Breast epithelium (tissue), 4 donors: ENCODE data around the gene SLC4A9. TPM values are rescaled to one million over a fixed set of nuclear protein-coding genes. Genes with fewer than 3 reads are reported as not detected.

Experiments
- DNase-seq, 2 donors: peaks; one replicate each; pipeline ENCODE4 v3.0.0-alpha.2; 2019; ENCODE audit warnings: low spot score in 2 of 2
- H3K27ac ChIP-seq, 2 donors: fragments of 200-600 bp; sonication (generic) in 1 of 2; one replicate each; pipeline ENCODE4 v1.5.1; 2016 to 2019; ENCODE audit warnings: mild to moderate bottlenecking in 1 of 2
- H3K27me3 ChIP-seq, 2 donors: fragments of 200-600 bp; sonication (generic) in 1 of 2; one replicate each; pipeline versions ENCODE4 v1.5.1 to v1.6.0; 2017 to 2019; ENCODE audit warnings: control low read depth in 1 of 2, mild to moderate bottlenecking in 1 of 2
- H3K36me3 ChIP-seq: fragments of 200-600 bp; one replicate; pipeline ENCODE4 v1.5.1; 2019
- H3K4me1 ChIP-seq, 2 donors: fragments of 200-600 bp; sonication (generic); one replicate each; pipeline ENCODE4 v1.5.1; 2016 to 2019; ENCODE audit warnings: control low read depth in 1 of 2
- H3K4me3 ChIP-seq, 3 donors: fragments of 200-600 bp; sonication (generic); 1 replicate in 2 of 3; 2 replicates in 1 of 3; pipeline ENCODE4 v1.5.1; 2016 to 2019; ENCODE audit warnings: mild to moderate bottlenecking in 3 of 3, moderate library complexity in 2 of 3
- H3K9me3 ChIP-seq, 2 donors: fragments of 200-600 bp; sonication (generic) in 1 of 2; one replicate each; pipeline ENCODE4 v1.5.1; 2016 to 2019; ENCODE audit warnings: control low read depth in 1 of 2
- POLR2A ChIP-seq: fragments of 450-650 bp; IDR thresholded peaks from one replicate; pipeline ENCODE4 v1.6.1; 2016; ENCODE audit warnings: antibody characterized with exemption, mild to moderate bottlenecking, moderate library complexity
- POLR2AphosphoS5 ChIP-seq, 3 donors: sonication (generic); formaldehyde crosslinking; IDR thresholded peaks; one replicate each; pipeline ENCODE4 v1.6.1; 2017; ENCODE audit warnings: antibody characterized with exemption in 3 of 3
- intact Hi-C: fragments of 100-400 bp; cut with DNase I; formaldehyde crosslinking; loops from one replicate; pipeline ENCODE4 v1.15.1; 2023; ENCODE audit warnings: low total_unique reads
- total RNA-seq, 3 donors: library from RNA; depleted of rRNA; stranded (reverse); fragments of >200 nt; gene quantifications; one replicate each; pipeline ENCODE4 v1.1.0, GENCODE V29; 2016
- TF ChIP-seq, protein P1 (sequence below), 3 donors: fragments of 450-650 bp; IDR thresholded peaks; one replicate each; pipeline ENCODE4 v1.5.1; 2016 to 2017; ENCODE audit warnings: antibody characterized with exemption in 3 of 3, mild to moderate bottlenecking in 3 of 3, moderate library complexity in 3 of 3

Gene SLC4A9
- total RNA-seq, 3 donors from 2014 or later = not detected

- H3K36me3 ChIP-seq = no peaks in the 10 kb centered on the region
- no peak overlapping the region for H3K4me3 ChIP-seq
- H3K27me3 ChIP-seq = no peaks in the 10 kb centered on the region
- TF ChIP-seq POLR2A (no peak), POLR2AphosphoS5 (IDR thresholded peaks at IDR 0.05) (no peak)
- TF ChIP-seq, protein P1, sequence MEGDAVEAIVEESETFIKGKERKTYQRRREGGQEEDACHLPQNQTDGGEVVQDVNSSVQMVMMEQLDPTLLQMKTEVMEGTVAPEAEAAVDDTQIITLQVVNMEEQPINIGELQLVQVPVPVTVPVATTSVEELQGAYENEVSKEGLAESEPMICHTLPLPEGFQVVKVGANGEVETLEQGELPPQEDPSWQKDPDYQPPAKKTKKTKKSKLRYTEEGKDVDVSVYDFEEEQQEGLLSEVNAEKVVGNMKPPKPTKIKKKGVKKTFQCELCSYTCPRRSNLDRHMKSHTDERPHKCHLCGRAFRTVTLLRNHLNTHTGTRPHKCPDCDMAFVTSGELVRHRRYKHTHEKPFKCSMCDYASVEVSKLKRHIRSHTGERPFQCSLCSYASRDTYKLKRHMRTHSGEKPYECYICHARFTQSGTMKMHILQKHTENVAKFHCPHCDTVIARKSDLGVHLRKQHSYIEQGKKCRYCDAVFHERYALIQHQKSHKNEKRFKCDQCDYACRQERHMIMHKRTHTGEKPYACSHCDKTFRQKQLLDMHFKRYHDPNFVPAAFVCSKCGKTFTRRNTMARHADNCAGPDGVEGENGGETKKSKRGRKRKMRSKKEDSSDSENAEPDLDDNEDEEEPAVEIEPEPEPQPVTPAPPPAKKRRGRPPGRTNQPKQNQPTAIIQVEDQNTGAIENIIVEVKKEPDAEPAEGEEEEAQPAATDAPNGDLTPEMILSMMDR (IDR thresholded peaks at IDR 0.05) = no peak
- peaks cover 0 to 7% of the 10 kb centered on the region in 2 donors for H3K4me1 ChIP-seq
- DNase-seq = no peak
- H3K9me3 ChIP-seq = no peaks in the 10 kb centered on the region
- intact Hi-C loops = no loop called here
- no peak overlapping the region for H3K27ac ChIP-seq
Observed at GRCh38 chr5:140424135-140424534, 64.1 kb downstream of the SLC4A9 start.

Other genes with a start within 250 kb of the SLC4A9 start
- 10 to 100 TPM; 27.9 to 33.8 (median 30.1) TPM for gene PURA, start 246.1 kb upstream of the SLC4A9 start, total RNA-seq
- gene IGIP, start 234.3 kb upstream of the SLC4A9 start, total RNA-seq = 10 to 100 TPM; 19.0 to 23.1 (median 21.8) TPM
- 100 to 1,000 TPM in 1 of 3 donors, 10 to 100 TPM in 2; 56.5 to 108 (median 76.0) TPM for gene CYSTM1, start 185.0 kb upstream of the SLC4A9 start, total RNA-seq
- 10 to 100 TPM; 72.2 to 93.4 (median 86.3) TPM for gene PFDN1, start 57.1 kb upstream of the SLC4A9 start, total RNA-seq
- gene HBEGF, start 13.6 kb upstream of the SLC4A9 start, total RNA-seq = 10 to 100 TPM in 2 of 3 donors, 1 to 10 TPM in 1; 4.3 to 22.9 (median 13.5) TPM
- 100 to 1,000 TPM; 133 to 196 (median 158) TPM for gene ANKHD1, start 41.6 kb downstream of the SLC4A9 start, total RNA-seq
- 10 to 100 TPM; 18.0 to 38.1 (median 24.9) TPM for gene EIF4EBP3, start 187.5 kb downstream of the SLC4A9 start, total RNA-seq
- 10 to 100 TPM; 13.6 to 28.4 (median 24.9) TPM for gene SRA1, start 197.3 kb downstream of the SLC4A9 start, total RNA-seq
- 10 to 100 TPM; 22.2 to 39.8 (median 35.7) TPM for gene APBB3, start 204.4 kb downstream of the SLC4A9 start, total RNA-seq
- gene SLC35A4, start 204.6 kb downstream of the SLC4A9 start, total RNA-seq = 10 to 100 TPM; 20.3 to 30.4 (median 27.0) TPM